Heart left ventricle (tissue), 16 donors: ENCODE measurements around the gene NMT2. TPM values are rescaled to one million over a fixed set of nuclear protein-coding genes. Genes with fewer than 3 reads are reported as not detected.

Experiments used
- ATAC-seq, 4 donors: fragments of 200-7000 bp; cut with Tn5 transposase; one replicate each; pipeline ENCODE4 v1.9.1; 2020 to 2022; ENCODE audit warnings: moderate library complexity in 4 of 4, mild to moderate bottlenecking in 3 of 4, moderate number of reproducible peaks in 1 of 4
- DNase-seq, 5 donors: peaks; one replicate each; pipeline ENCODE4 v3.0.0-alpha.2; 2020
- H3K27ac ChIP-seq, 12 donors: fragments of 200-600 bp; sonication (generic) in 4 of 12; one replicate each; pipeline versions ENCODE4 v1.5.0 to v1.8.0; 2016 to 2022; ENCODE audit warnings: mild to moderate bottlenecking in 2 of 12
- H3K27me3 ChIP-seq, 9 donors: fragments of 200-600 bp; sonication (generic) in 2 of 9; one replicate each; pipeline versions ENCODE4 v1.5.1 to v1.8.0; 2016 to 2022; ENCODE audit warnings: mild to moderate bottlenecking in 3 of 9
- H3K36me3 ChIP-seq, 9 donors: fragments of 200-600 bp; sonication (generic) in 2 of 9; one replicate each; pipeline versions ENCODE4 v1.5.0 to v1.8.0; 2018 to 2022; ENCODE audit warnings: mild to moderate bottlenecking in 2 of 9
- H3K4me1 ChIP-seq, 12 donors: fragments of 200-600 bp; sonication (generic) in 4 of 12; one replicate each; pipeline versions ENCODE4 v1.5.0 to v1.8.0; 2016 to 2022; ENCODE audit warnings: mild to moderate bottlenecking in 3 of 12
- H3K4me3 ChIP-seq, 12 donors: fragments of 200-600 bp; sonication (generic) in 4 of 12; one replicate each; pipeline versions ENCODE4 v1.5.0 to v1.8.0; 2017 to 2022; ENCODE audit warnings: mild to moderate bottlenecking in 9 of 12, moderate library complexity in 4 of 12
- H3K9me3 ChIP-seq, 12 donors: fragments of 200-600 bp; sonication (generic) in 4 of 12; one replicate each; pipeline versions ENCODE4 v1.5.0 to v1.8.0; 2016 to 2022; ENCODE audit warnings: mild to moderate bottlenecking in 1 of 12
- POLR2A ChIP-seq, 2 donors: fragments of 450-650 bp; IDR thresholded peaks; one replicate each; pipeline ENCODE4 v1.6.1; 2017; ENCODE audit warnings: antibody characterized with exemption in 2 of 2, mild to moderate bottlenecking in 2 of 2, moderate library complexity in 2 of 2
- WGBS, 4 donors: extraction: QIAGEN DNeasy Blood & Tissue Kit in 2 of 4; methylation state at CpG; one replicate each; pipeline versions ENCODE4 v1.1.5 to v1.1.7; 2013 to 2018; 5-methylcytosine and 5-hydroxymethylcytosine counted together
- intact Hi-C, 10 donors: fragments of 100-400 bp; cut with DNase I; formaldehyde crosslinking; loops; one replicate each; pipeline versions ENCODE4 v1.11.1 to v1.14.2; 2022
- polyA plus RNA-seq, 2 donors: library from polyadenylated mRNA; stranded (reverse); fragments of 200-250 nt; gene quantifications; one replicate each; pipeline ENCODE4 v1.2.3, GENCODE V29; 2013
- total RNA-seq, 9 donors: library from RNA; depleted of rRNA in 2 of 9; stranded (reverse); fragments of >200 nt in 2 of 9; fragmentation: NEBNext Ultra II Directional in 3 of 9; extraction: Animal tissue kit (Norgen Biotek cat#: 25700) in 3 of 9; gene quantifications; one replicate each; pipeline versions ENCODE4 v1.1.0 to v1.2.4, GENCODE V29; 2016 to 2023
- TF ChIP-seq, protein P1 (sequence below), 12 donors: fragments of 200-600 bp; sonication (generic) in 4 of 12; IDR thresholded peaks; one replicate each; pipeline versions ENCODE4 v1.5.0 to v1.8.0; 2018 to 2022; ENCODE audit warnings: antibody characterized with exemption in 12 of 12, mild to moderate bottlenecking in 5 of 12
- donor health status: ischemic (EF 13 %, LVEDD 7.1; RV severe dilation, severe dysfunction).
- donor health status: healthy with polysubstance abuse.
- donor health status: DM: no; HTN: yes; CAD: no.
- donor health status: DM: no; HTN: no; CAD: no.
- donor health status: ischemic (EF 25% LVEDD 6.9; RV normal size, moderate dysfunction).
- donor health status: ischemic (EF 25% LVEDD 5.7; RV mildly dilated, moderate dysfunction).
- donor health status: healthy.
- donor health status: DM: yes; HTN: yes; CAD: no.
- donor health status: ischemic (EF 35%, LVEDD 5.7; RV mildly dilated, moderate dysfunction).
- donor health status: nonischemic (EF 11% LVEDD 7.7; RV severe dilation, severe dysfunction).
- donor health status: DM: yes; HTN: yes; CAD: no.
- donor health status: PGD.
- donor health status: ischemic (EF 29% LVEDD 5.4; RV normal size, mild dysfunction).
- donor health status: nonischemic (EF 23%, LVEDD 6.1; RV moderate dilation, normal function).

The NMT2 gene
- total and polyA plus RNA-seq, 11 donors, result 6.7 to 19.0 (median 13.2) TPM

DNA sequence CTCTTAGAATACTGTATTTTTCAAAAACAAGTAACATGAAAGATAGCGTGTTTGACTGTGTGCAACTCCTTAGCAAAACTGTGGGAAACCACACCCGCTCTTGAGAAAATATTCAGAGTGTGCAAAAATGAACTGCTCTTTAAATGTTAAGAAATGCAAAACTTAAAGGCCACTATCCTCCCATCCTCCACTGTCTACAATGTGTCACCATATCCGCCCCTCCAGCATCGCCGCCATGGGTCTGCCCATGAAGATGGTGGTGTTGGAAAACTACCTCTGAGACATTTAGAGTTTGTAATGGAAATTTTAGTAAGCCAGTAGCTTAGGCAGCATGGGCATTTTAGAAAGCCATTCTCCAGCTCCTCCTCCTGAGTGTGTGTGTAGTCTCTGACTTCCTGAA, 20.1 kb upstream of the NMT2 start:
- WGBS, 4 donors, result 92 to 95% (median 94%) methylated on average over 5 of the region's 5 CpGs
- no peaks in the 10 kb centered on the region for H3K9me3 ChIP-seq
- no peak overlapping the region for H3K27ac ChIP-seq
- no peak for ATAC-seq
- H3K4me1 ChIP-seq, result no peaks in the 10 kb centered on the region
- H3K4me3 ChIP-seq, result no peak overlapping the region
- H3K36me3 ChIP-seq, result no peaks in the 10 kb centered on the region
- intact Hi-C loops, result no loop called here
- TF ChIP-seq POLR2A (IDR thresholded peaks at IDR 0.05), result no peak
- TF ChIP-seq, protein P1, sequence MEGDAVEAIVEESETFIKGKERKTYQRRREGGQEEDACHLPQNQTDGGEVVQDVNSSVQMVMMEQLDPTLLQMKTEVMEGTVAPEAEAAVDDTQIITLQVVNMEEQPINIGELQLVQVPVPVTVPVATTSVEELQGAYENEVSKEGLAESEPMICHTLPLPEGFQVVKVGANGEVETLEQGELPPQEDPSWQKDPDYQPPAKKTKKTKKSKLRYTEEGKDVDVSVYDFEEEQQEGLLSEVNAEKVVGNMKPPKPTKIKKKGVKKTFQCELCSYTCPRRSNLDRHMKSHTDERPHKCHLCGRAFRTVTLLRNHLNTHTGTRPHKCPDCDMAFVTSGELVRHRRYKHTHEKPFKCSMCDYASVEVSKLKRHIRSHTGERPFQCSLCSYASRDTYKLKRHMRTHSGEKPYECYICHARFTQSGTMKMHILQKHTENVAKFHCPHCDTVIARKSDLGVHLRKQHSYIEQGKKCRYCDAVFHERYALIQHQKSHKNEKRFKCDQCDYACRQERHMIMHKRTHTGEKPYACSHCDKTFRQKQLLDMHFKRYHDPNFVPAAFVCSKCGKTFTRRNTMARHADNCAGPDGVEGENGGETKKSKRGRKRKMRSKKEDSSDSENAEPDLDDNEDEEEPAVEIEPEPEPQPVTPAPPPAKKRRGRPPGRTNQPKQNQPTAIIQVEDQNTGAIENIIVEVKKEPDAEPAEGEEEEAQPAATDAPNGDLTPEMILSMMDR (IDR thresholded peaks at IDR 0.05), result no peak
- no peaks in the 10 kb centered on the region for H3K27me3 ChIP-seq
- no peak for DNase-seq

- H3K9me3 ChIP-seq, result no peaks in the 10 kb centered on the region
- TF ChIP-seq, protein P1 (IDR thresholded peaks at IDR 0.05), result no peak
- no peak for TF ChIP-seq POLR2A (IDR thresholded peaks at IDR 0.05)
- intact Hi-C loops, result no loop called here
- WGBS, 4 donors, result 92 to 94% (median 93%) methylated on average over 11 of the region's 11 CpGs
- no peak for DNase-seq
- no peak overlapping the region for H3K4me3 ChIP-seq
- no peaks in the 10 kb centered on the region for H3K4me1 ChIP-seq
- no peak overlapping the region for H3K27ac ChIP-seq
- H3K27me3 ChIP-seq, result no peaks in the 10 kb centered on the region
- no peaks in the 10 kb centered on the region for H3K36me3 ChIP-seq
- ATAC-seq, result no peak
Measured at GRCh38 chr10:15183689-15184481, 15.4 kb upstream of the NMT2 start.

DNA sequence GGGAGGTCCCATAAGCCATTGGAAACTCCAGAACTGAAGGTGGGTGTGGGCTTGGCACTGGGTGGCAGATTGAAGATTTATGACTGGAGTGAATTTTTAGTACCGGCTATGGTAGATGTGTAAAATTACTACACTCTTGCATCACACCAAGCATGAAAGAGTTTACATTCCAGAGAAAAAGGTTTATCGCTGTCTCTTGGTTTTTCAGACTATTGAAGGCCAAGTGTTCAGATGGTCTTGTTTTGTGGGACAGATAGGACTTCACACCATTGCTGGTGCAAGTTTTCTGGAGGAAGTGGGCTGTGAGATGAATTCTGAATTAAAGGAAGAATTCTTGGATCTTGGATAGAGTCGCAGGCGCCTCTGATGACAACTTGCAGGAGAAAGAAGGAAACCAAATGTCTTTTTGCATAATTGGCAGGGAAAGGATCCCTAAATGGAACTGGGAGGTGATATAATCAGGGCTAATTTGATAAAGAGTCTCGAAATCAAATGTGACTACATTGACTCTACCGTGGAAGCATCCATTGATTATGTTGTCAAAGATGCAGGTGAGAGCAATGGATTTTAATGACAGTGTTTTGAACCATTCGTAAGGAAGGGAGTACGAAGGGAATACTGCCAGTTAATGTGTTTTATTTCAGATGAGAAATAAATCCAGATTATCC, 14.2 kb upstream of the NMT2 start:
- H3K36me3 ChIP-seq, result no peaks in the 10 kb centered on the region
- peak overlapping the region in 1 of 12 donors; percentile 1 for H3K27ac ChIP-seq
- no peaks in the 10 kb centered on the region for H3K4me1 ChIP-seq
- intact Hi-C loops, result no loop called here
- no peak for DNase-seq
- ATAC-seq, result peak in 1 of 4 donors; percentile 16
- H3K4me3 ChIP-seq, result peak overlapping the region in 2 of 12 donors; percentile 12 to 40
- H3K9me3 ChIP-seq, result no peaks in the 10 kb centered on the region
- WGBS, 4 donors, result 58 to 69% (median 66%) methylated on average over 8 of the region's 8 CpGs
- TF ChIP-seq, protein P1 (IDR thresholded peaks at IDR 0.05), result no peak
- TF ChIP-seq POLR2A (IDR thresholded peaks at IDR 0.05), result no peak
- no peaks in the 10 kb centered on the region for H3K27me3 ChIP-seq

GRCh38 chr10:15181576-15182156, 13.2 kb upstream of the NMT2 start:
- DNase-seq (no peak), ATAC-seq (no peak)
- no peaks in the 10 kb centered on the region for H3K4me1 ChIP-seq
- 86 to 96% (median 89%) methylated on average over 2 of the region's 2 CpGs for WGBS, 4 donors
- intact Hi-C loops, result no loop called here
- no peaks in the 10 kb centered on the region for H3K36me3 ChIP-seq
- no peak for TF ChIP-seq POLR2A (IDR thresholded peaks at IDR 0.05)
- TF ChIP-seq, protein P1 (IDR thresholded peaks at IDR 0.05), result no peak
- no peaks in the 10 kb centered on the region for H3K27me3 ChIP-seq
- no peaks in the 10 kb centered on the region for H3K9me3 ChIP-seq
- no peak overlapping the region for H3K27ac ChIP-seq
- no peak overlapping the region for H3K4me3 ChIP-seq
